Ectodermal cell (in vitro differentiated cells): ENCODE results near the gene MED12L.
"Not testable (repeated sequence)": the region's sequence is repeated elsewhere in the genome, so short reads cannot be mapped to it uniquely, and the experiment has no call there.

Source experiments
- H3K27ac ChIP-seq: 2 replicates; pipeline ENCODE4 v1.7.0; 2013; ENCODE audit warnings: mild to moderate bottlenecking, low read depth, low read length; ENCODE audit not compliant: insufficient read depth, poor library complexity, severe bottlenecking
- H3K27me3 ChIP-seq: 2 replicates; pipeline ENCODE4 v1.7.0; 2013; ENCODE audit warnings: mild to moderate bottlenecking, low read length; ENCODE audit not compliant: insufficient read depth, control insufficient read depth, poor library complexity, severe bottlenecking
- H3K36me3 ChIP-seq: one replicate; pipeline ENCODE4 v1.7.0; 2013; ENCODE audit warnings: low read length; ENCODE audit not compliant: control insufficient read depth, insufficient read depth
- H3K4me1 ChIP-seq: one replicate; pipeline ENCODE4 v1.7.0; 2013; ENCODE audit warnings: low read length; ENCODE audit not compliant: control insufficient read depth, insufficient read depth
- H3K4me3 ChIP-seq: 2 replicates; pipeline ENCODE4 v1.7.0; 2013; ENCODE audit warnings: low read depth, low read length, control low read depth; ENCODE audit not compliant: insufficient read depth
- H3K9me3 ChIP-seq: 2 replicates; pipeline ENCODE4 v1.7.0; 2013; ENCODE audit warnings: mild to moderate bottlenecking, low read length, moderate library complexity; ENCODE audit not compliant: control insufficient read depth
- WGBS, 2 experiments: methylation state at CpG; one replicate each; pipeline ENCODE4 v1.1.7; 2013; ENCODE audit warnings: missing lambda C conversion rate in 2 of 2; 5-methylcytosine and 5-hydroxymethylcytosine counted together

MED12L gene

GRCh38 chr3:151224268-151224866, 138.9 kb downstream of the MED12L start:
- 72 to 74% methylated on average over 1 of the region's 4 CpGs for WGBS, 2 experiments
- Histone ChIP-seq H3K9me3 (no peaks in the 10 kb centered on the region), H3K27ac (no peak overlapping the region), H3K36me3 (no peaks in the 10 kb centered on the region), H3K4me1 (no peaks in the 10 kb centered on the region), H3K4me3 (no peak overlapping the region), H3K27me3 (no peaks in the 10 kb centered on the region)

GRCh38 chr3:151225040-151225975, 139.8 kb downstream of the MED12L start:
- no peaks in the 10 kb centered on the region for H3K27me3 ChIP-seq
- H3K9me3 ChIP-seq: no peaks in the 10 kb centered on the region
- H3K4me3 ChIP-seq: no peak overlapping the region
- 83% methylated on average over 9 of the region's 9 CpGs for WGBS, 2 experiments
- no peak overlapping the region for H3K27ac ChIP-seq
- H3K4me1 ChIP-seq: no peaks in the 10 kb centered on the region
- H3K36me3 ChIP-seq: no peaks in the 10 kb centered on the region

GRCh38 chr3:151226088-151226563, 140.7 kb downstream of the MED12L start:
- Histone ChIP-seq H3K36me3 (no peaks in the 10 kb centered on the region), H3K27me3 (no peaks in the 10 kb centered on the region), H3K27ac (no peak overlapping the region), H3K4me1 (no peaks in the 10 kb centered on the region), H3K9me3 (no peaks in the 10 kb centered on the region), H3K4me3 (no peak overlapping the region)
- WGBS, 2 experiments: 87 to 91% methylated on average over 4 of the region's 4 CpGs

GRCh38 chr3:151226825-151227224, 141.4 kb downstream of the MED12L start:
- Histone ChIP-seq H3K4me1 (no peaks in the 10 kb centered on the region), H3K4me3 (no peak overlapping the region), H3K27me3 (no peaks in the 10 kb centered on the region), H3K9me3 (no peaks in the 10 kb centered on the region), H3K27ac (no peak overlapping the region), H3K36me3 (no peaks in the 10 kb centered on the region)
- WGBS, 2 experiments: 91 to 95% methylated on average over 5 of the region's 5 CpGs

GRCh38 chr3:151227266-151227806, 141.9 kb downstream of the MED12L start:
- Histone ChIP-seq H3K4me3 (no peak overlapping the region), H3K4me1 (no peaks in the 10 kb centered on the region), H3K9me3 (no peaks in the 10 kb centered on the region), H3K27me3 (no peaks in the 10 kb centered on the region), H3K36me3 (no peaks in the 10 kb centered on the region), H3K27ac (no peak overlapping the region)
- WGBS, 2 experiments: 94 to 95% methylated on average over 4 to 6 of the region's 6 CpGs

- no peaks in the 10 kb centered on the region for H3K27me3 ChIP-seq
- WGBS, 2 experiments: 60 to 63% methylated on average over 7 to 9 of the region's 9 CpGs
- no peak overlapping the region for H3K27ac ChIP-seq
- no peaks in the 10 kb centered on the region for H3K36me3 ChIP-seq
- no peak overlapping the region for H3K4me3 ChIP-seq
- no peaks in the 10 kb centered on the region for H3K9me3 ChIP-seq
- H3K4me1 ChIP-seq: no peaks in the 10 kb centered on the region
Measured at GRCh38 chr3:151227807-151228665, 142.6 kb downstream of the MED12L start.

- no peak overlapping the region for H3K27ac ChIP-seq
- no peaks in the 10 kb centered on the region for H3K36me3 ChIP-seq
- H3K27me3 ChIP-seq: no peaks in the 10 kb centered on the region
- no peaks in the 10 kb centered on the region for H3K9me3 ChIP-seq
- H3K4me3 ChIP-seq: no peak overlapping the region
- no peaks in the 10 kb centered on the region for H3K4me1 ChIP-seq
- WGBS, 2 experiments: 90 to 91% methylated on average over 1 of the region's 1 CpG
Measured at GRCh38 chr3:151228666-151229040, 143.2 kb downstream of the MED12L start.

- no peaks in the 10 kb centered on the region for H3K9me3 ChIP-seq
- 62 to 68% methylated on average over 3 to 4 of the region's 4 CpGs for WGBS, 2 experiments
- no peak overlapping the region for H3K4me3 ChIP-seq
Measured at GRCh38 chr3:151230646-151231045, 145.2 kb downstream of the MED12L start.

GRCh38 chr3:151232403-151232802, 146.9 kb downstream of the MED12L start:
- not testable (repeated sequence) for H3K27ac ChIP-seq, H3K36me3 ChIP-seq, H3K4me1 ChIP-seq, H3K4me3 ChIP-seq, H3K9me3 ChIP-seq, H3K27me3 ChIP-seq

More at GRCh38 chr3:151230646-151231045, 145.2 kb downstream of the MED12L start:
- Histone ChIP-seq H3K27me3 (no peaks in the 10 kb centered on the region), H3K36me3 (no peaks in the 10 kb centered on the region), H3K4me1 (no peaks in the 10 kb centered on the region), H3K27ac (no peak overlapping the region)
